Activated CD4-positive, alpha-beta T cell treated with anti-CD3 and anti-CD28 coated beads for 24 hours (primary cell): ENCODE data around the gene RGS7.
"Not testable (repeated sequence)": the region's sequence is repeated elsewhere in the genome, so short reads cannot be mapped to it uniquely, and the experiment has no call there.

Source experiments
- DNase-seq, 2 donors: peaks; one replicate each; pipeline ENCODE4 v3.0.0-alpha.2; 2020; ENCODE audit warnings: low read depth in 2 of 2

RGS7 gene

DNA sequence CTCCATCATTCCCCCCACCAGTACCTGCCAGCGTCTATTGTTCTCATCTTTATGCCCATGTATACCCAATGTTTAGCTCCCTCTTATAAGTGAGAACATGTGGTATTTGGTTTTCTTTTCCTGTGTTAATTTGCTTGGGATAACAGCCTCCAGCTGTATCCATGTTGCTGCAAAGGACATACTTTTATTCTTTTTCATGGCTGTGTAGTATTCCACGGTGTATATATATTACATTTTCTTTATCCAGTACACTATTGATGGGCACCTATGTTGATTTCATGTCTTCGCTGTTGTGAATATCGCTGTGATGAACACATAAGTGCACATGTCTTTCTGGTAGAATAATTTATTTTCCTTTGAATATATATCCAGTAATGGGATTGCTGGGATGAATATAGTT lies 431.7 kb downstream of the RGS7 start:
- no peak for DNase-seq

DNA sequence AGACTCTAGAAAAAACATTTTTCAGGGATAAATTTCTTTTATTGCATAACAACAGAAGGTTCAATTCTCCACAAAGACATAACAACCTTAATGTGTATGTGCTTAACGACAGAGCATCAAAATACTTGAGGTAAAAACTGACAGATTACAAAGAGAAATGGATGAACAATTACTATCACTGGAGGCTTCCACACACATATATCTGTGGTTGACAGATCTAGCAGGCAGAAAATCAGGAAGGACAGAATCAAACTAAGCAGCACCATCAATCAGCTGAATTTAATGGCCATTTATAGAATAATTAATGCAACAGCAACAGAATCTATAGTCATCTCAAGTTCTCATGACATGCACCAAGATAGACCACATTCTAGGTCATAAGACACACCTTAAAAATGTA lies 439.0 kb downstream of the RGS7 start:
- DNase-seq, result no peak

DNA sequence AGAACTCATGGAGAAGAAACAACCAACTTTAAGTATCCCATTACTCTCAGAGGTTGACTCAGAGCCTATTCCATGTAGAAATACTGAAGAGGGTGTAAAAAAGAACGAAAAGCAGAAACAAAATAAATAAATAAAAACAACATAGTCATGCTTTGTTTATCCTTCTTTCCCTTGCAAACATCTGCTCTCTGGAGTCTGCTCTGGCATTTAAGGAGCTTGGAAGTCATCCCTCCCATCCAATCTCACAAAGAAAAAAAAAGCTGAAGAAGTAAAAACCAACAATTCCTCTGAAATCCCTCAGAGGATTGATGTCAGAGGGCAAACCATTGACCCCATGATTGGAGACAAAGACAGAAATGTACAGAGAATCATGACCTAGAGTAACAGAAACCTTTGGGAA lies 442.5 kb downstream of the RGS7 start:
- DNase-seq, result no peak

DNA sequence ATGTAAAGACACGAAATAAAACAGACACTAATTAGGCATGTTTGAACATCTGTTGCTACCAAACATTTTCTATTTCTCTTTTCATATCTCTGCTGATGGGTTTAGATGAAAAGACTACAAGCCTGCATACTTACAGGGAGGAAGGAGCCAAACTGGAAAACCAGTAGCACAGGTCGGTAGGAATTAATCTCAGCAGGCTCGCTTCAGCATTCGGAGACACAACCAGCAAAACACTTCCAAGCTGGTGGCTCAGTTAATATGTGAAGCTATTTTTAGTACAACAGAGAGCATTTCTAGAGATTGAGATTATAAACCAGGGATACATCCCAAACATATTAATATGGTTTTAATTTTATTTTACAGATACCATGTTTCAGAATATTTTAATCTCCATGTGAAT lies 444.2 kb downstream of the RGS7 start:
- DNase-seq, result no peak

DNA sequence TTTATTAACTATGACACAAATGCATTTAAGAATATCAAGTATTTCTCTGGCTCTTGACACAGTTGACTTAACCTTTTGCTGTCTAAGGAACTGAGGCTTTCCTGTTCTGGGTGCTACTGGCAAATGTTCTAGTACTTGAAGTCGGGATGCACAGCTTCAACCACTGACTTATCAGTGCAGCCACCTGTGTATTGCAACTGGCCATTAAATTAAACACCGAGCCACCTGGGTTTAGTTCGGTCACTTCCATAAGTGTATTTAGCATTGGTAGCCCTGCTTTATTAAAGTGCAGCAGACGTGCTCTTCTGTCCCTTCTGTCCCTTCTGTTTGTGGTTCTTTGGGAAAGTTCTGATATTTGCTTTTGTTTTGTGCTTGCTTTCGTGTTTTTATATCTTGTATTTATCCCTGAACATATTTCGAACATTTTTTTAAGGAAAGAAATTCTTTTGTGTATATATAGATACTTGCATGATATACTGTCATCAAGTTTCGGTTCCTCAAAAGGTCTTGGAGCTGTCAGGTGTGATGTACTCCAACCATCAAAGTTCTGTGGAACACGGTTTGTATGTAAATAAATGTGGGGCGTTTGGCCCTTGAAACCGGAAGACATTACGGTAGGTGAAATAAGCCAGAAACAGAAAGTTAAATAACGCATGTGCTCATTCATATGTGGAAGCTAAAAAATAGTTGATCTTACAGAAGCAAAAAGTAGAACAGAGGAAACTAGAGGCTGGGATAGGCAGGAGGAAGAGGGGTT lies 447.1 kb downstream of the RGS7 start:
- no peak for DNase-seq

DNA sequence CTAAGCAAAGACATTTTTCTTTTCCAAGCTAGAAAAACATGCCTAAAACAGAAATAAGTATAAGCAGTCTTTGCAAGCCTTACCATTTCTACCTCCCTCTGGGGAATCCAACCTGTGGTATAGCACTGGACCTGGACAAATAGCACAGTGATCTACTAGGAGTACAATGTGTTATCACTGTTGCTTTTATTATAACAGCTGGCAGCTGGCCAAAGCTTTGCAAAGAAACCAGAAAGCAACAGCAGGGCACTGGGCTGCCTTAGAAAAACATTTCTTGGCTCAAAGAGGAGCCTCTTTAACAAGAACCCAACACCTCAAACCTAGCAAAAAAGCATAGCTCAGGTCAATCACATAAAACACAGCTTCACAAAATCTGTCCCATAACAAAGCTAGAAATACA lies 450.5 kb downstream of the RGS7 start:
- DNase-seq, result no peak

DNA sequence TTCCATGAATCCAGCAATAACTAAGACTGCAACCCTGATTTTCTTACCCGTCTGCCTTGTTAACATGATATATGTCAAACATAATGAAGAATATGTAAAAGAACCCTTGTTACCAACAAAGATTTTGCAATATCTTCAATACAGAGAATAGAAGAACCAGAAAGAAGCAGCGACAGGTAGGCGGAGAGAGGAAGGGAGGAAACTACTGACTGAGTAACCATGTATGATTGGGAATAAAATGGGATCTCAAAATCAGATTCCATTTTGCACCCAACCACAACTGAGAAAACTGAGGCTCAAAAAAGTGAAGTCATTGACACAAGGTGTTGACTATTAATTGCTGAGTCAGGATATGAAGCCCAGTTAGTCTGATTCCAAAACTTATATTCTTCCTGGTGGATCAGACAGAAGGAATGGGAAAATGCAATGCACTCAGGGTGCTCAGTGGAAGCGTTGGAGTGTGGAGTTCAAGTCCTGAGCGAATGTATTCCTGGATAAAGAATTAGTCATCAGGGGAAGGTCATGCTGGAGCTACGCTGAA lies 451.7 kb downstream of the RGS7 start:
- no peak for DNase-seq

DNA sequence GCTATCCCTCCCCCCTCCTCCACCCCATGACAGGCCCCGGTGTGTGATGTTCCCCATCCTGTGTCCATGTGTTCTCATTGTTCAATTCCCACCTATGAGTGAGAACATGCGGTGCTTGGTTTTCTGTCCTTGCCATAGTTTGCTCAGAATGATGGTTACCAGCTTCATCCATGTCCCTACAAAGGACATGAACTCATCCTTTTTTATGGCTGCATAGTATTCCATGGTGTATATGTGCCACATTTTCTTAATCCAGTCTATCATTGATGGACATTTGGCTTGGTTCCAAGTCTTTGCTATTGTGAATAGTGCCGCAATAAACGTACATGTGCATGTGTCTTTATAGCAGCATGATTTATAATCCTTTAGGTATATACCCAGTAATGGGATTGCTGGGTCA lies 461.6 kb downstream of the RGS7 start:
- not testable (repeated sequence) for DNase-seq

DNA sequence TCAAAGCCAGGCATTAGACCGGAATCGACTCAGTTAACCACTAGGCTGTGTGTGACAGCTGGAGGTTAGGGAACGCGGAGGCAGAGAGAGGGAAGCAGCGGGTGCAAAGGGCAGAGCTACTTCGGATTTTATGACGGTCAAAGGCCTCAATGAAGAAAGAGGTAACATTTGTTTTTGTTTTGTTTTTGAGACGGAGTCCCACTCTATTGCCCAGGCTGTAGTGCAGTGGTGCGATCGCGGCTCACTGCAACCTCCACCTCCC lies 468.3 kb downstream of the RGS7 start:
- no peak for DNase-seq

DNA sequence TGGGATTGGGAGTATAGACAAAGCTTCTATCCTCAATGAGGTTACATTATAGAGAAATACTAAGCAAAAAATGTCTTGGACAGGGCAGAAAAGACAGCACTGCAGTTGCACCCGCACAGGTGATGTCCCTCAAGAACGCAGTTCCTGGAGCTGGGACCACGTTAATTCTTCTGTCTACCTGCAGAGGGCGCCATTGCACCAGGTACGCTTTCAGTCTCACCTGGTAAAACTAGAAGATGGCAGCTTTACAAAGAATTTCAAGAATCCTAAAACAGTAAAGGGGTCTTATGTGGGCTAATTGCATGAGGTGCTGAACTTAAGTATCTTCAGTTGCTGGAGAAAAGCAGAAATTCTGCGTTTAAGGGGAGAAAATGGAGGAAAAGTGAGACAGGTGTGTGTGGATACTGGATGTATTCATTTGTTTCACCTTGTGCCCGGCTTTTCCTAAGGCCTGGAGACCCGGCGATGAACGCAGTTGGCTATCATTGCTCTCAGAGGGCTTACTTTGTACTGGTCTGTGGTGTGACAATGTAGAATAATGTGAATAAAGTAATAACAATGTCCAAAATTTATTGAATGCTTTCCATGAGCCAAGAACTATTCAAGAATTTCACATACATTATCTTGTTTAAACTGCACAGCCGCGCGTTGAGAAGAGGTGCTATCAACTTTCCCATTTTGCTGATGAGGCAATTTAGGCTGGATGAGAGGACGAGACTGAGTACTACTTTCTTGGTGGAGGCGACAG lies 468.8 kb downstream of the RGS7 start:
- peak in 1 of 2 donors; percentile 8 for DNase-seq

DNA sequence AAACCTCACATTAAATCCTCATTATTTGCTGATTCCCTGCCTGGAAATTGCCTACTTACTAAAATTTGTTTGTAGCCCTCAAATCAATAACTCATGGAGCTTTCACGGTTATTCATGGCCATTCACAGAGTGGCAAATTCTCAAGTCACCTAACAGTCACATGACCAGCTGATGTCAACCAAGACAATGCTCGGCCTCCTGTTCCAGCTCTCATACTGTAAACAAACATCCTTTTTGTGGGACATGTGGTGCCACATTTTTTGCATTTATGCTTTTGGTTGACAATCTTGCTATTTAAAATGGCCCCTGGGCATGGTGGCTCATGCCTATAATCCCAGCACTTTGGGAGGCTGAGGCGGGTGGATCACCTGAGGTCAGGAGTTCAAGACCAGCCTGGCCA lies 473.5 kb downstream of the RGS7 start:
- no peak for DNase-seq

DNA sequence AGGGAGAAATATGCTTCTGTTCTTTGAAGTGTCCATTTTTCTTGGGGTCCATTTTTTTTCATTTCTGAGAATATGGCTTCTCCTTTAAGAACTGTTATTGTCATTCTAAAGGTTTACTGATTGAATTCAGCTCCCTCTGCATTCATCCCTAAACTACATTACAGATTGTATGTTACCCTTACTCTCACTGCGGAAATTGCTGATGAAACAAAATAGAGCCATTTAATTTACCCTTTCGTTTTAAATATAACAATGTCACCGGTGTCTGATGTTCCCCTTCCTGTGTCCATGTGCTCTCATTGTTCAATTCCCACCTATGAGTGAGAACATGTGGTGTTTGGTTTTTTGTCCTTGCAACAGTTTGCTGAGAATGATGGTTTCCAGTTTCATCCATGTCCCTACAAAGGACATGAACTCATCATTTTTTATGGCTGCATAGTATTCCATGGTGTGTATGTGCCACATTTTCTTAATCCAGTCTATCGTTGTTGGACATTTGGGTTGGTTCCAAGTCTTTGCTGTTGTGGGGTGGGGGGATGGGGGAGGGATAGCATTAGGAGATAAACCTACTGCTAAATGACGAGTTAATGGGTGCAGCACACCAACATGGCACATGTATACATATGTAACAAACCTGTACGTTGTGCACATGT lies 474.2 kb downstream of the RGS7 start:
- not testable (repeated sequence) for DNase-seq

DNA sequence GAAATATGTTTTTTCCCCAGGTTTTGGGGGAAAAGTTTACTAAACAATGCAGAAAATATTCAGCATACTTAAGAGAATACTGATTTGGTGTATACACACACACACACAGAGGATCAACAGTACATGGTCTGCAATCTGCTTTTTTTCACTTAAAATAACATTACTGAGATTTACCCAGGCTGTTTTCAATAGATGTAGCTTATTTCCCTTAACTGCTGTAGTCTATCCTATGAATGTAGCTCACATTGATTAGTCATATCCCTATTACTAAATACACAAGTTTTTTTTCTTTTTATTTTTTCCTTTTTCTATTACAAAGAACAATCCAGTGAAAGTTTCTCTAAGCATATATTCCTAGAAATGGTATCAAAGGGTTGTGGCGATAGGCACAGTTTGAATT lies 478.4 kb downstream of the RGS7 start:
- DNase-seq, result no peak

DNA sequence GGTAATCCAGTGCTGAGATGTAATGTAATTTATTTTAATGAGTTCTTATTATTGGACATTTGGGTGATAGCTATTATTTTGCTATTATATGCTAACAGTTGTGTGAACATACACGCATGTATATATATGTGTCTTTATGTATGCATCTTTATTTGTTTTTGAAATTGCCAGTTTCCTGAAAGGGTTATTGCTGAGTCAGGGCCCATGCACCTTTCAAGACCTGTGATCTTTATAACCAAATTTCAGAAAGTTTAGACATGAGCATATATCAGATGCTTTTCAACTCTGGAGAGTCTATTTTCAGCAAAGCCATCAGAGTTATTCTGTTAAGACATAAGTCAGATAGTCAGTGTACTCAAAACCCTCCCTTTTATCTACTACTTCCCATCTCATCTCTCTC lies 479.4 kb downstream of the RGS7 start:
- DNase-seq, result no peak

DNA sequence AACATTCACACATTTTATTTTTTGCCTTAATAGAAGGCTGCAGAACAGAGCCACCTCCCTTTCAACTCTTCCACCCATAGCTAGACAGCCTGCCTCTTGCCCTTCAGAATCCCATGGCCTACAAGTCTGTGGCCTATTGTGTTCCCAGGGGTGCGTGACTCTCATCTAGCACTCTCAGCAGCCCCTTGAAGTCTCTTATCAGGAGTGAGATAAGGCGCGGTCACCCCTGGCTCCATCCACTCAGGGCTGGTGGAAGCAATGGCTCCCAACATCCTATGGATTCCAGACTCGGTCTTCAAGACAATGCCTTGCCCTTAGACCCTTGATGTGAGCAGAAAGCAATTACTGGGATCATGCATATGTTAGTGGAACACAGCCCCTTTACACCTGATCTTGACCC lies 480.9 kb downstream of the RGS7 start:
- DNase-seq, result no peak

DNA sequence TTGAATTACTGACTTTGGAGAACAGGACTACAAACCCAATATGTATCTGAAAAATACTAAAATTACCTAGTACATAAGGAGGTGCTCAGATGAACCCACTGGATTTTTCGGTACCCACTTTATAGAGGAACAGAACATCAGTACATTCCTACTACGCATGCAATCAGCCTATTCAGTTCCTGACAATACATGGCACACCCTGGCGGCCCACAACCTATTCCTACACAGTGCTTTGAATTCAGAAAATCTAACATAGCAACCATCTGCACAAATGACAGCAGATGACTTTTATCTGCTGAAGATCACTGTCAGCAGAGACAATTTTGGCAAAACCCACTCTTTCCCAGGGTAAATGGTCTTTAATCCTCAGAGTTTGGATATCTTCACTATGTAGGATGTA lies 487.9 kb downstream of the RGS7 start:
- DNase-seq, result no peak

DNA sequence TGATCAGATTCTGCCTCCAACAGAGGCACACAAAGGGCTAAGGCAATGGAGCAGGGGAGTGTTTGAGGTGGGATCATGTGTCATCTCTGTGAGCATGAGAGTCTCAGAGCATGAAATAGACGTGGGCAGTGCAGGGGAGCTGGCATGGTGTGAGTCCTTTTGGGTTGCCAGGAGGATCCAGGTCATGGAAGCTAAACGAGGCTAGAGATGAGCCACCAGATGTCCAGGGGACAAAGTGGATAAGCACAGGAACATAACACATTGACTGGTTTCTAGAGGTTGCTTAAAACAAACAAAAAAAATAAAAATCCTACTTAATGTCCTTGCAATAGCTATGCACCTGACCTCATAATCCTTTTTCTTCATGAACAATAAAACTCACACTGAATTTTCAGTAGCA lies 490.3 kb downstream of the RGS7 start:
- no peak for DNase-seq

DNA sequence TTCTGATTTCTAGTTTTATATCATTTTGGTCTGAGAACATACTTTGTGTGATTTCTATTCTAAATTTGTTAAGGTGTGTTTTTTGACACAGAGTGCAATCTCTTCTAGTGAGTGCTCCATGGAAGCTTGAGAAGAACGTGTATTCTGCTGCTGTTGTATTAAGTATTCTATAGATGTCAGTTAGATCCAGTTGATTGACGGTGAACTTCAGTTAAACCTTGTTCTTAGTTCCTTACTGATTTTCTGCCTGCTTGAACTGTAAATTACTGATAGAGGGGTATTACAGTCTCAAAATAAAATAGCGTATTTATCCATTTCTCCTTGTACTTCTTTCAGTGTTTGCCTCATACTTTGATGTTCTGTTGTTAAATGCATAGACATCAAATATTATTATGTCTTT lies 497.0 kb downstream of the RGS7 start:
- DNase-seq, result no peak

DNA sequence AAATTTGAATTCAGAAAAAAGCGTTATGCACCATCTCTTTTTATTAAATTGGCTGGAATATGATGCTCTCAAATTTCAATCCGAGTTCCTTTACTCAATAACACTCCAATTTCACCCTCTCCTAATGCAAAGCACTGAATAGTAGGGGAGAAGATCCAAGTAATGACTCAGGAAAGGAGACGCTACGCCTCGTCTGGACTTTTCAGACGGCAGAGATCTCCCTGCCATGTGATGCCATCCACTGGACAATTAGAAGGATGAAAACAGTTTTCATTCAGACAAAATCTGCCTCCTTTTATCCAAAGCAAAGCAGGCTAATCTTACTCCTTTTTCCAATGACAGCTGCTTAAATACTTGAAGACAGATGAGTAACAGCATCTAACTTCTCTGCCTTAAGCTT lies 502.6 kb downstream of the RGS7 start:
- DNase-seq, result no peak

DNA sequence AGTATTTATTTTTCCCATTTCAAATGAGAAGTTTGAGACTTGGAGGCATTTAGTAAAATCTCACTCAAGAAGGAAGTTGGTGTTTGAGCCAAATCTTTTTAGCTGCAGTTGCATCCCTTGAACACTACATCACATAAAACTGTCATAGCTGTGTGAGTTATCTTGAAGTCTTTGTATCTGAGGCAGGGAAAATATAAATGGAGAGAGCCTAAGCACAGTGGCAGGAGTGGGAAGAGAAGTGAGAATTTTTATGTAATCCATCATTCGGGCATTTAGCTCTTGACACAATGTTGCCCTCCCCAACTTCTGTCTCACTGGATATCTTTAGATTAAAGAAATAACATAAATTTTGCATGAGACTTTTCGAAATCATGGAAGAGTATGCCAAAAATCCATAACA lies 509.7 kb downstream of the RGS7 start:
- no peak for DNase-seq

DNA sequence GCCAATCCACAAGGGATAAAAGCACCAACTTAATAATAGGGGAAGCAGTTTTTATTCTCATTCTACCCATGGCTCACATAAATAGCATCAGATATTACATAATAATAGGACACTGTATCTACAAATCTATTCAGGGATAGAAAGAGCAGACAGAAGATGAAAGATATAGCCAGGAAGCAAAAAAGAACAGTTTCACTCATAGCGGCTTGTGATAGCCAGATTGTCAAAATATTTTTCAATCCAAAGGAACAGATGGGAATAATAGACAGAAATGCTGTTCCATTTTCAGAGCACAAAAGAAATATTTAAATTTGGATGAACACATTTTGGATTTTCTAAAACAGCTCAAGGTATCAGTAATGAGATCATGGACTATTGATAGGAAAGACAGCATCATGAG lies 512.5 kb downstream of the RGS7 start:
- no peak for DNase-seq

DNA sequence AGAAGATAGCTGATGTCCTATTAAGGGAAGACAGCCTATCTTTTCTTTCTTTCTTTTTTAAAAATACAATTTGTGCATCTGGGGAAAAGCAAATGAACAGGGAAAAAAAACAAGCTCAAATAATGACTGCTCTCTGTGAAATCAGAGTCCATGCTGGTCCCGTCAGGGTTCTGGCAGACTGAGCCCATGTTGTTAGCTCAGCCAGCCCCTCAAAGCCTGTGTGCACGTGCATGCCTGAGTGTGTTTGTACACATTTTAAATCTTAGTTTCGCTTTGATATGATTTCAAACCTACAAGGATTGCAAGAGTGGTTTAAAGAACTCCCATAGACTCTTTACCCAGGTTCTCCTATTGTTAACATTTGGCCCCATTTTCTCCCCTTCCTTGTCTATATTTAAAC lies 513.2 kb downstream of the RGS7 start:
- no peak for DNase-seq

DNA sequence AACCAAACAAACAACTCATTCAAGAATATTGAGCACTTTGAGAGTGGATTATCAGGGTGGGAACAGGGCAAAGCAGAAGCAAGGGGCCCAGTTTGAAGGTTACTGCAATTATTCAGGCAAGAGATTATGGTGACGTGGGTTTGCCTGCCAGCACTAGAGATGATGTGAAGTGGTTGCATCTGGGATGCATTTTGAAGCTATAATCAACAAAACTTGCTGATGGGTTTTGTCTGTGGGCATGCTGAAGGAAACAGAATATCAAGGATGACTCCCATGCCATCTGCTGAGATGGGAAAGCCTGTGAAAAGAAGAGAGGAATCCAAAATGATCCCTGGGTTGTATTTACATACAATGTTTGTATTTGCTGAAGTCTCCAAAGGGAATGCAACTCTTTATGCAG lies 520.7 kb downstream of the RGS7 start:
- DNase-seq, result no peak
